ENCODE results near the gene CPA5. TPM values are rescaled to one million over a fixed set of nuclear protein-coding genes. Genes with fewer than 3 reads are reported as not detected.

The CPA5 gene
- polyA plus RNA-seq, 1 of the 3 experiments (the other 2 are of a cell fraction), result 1.3 TPM

- TF ChIP-seq FOXM1 (IDR thresholded peaks at IDR 0.05; ENCODE audit: low read depth) (no peak), MXI1 (IDR thresholded peaks at IDR 0.05; ENCODE audit: low read depth, low read length) (no peak), EZH2phosphoT487 (IDR thresholded peaks at IDR 0.05; ENCODE audit: borderline replicate concordance, low read depth) (no peak), NFIC (IDR thresholded peaks at IDR 0.05; ENCODE audit: borderline replicate concordance) (no peak), RFX5 (IDR thresholded peaks at IDR 0.05; ENCODE audit: low read length) (no peak), GATA2 (CRISPR knock-in tag; IDR thresholded peaks at IDR 0.05) (no peak), FOXJ3 (CRISPR knock-in tag; IDR thresholded peaks at IDR 0.05) (no peak), TCF12 (IDR thresholded peaks at IDR 0.05) (no peak)
Observed at GRCh38 chr7:130390486-130390885, 45.9 kb downstream of the CPA5 start (continued).

- ChIA-PET CTCF (interaction anchor here (0.9 to 1.4 kb wide), 3 partner anchors 9 to 28 kb away, joined by 3 to 5 read pairs (median 3); no protein-coding TSS in a partner anchor), POLR2A (no interaction called here)
- H3F3A ChIP-seq (replicated peaks; ENCODE audit: insufficient read depth), result no peaks in the 10 kb centered on the region
- H3K79me2 ChIP-seq (ENCODE audit: insufficient read depth), result no peaks in the 10 kb centered on the region
- no peaks in the 10 kb centered on the region for H3K9me3 ChIP-seq
- no peak overlapping the region for H3K9ac ChIP-seq
- H2AFZ ChIP-seq (ENCODE audit: low read depth), result no peak overlapping the region
- H3K36me3 ChIP-seq (replicated peaks in 1 of 2; ENCODE audit: control insufficient read depth in 1 of 2, insufficient read depth in 2 of 2, low read length in 1 of 2), result peaks cover 2 to 5% of the 10 kb centered on the region in 2 experiments
- TF ChIP-seq FOSL2 (IDR thresholded peaks at IDR 0.05; ENCODE audit: borderline replicate concordance, low read depth), result peak; percentile 24; the same call in 1 of the 2 replicates
- TF ChIP-seq RCOR1 (IDR thresholded peaks at IDR 0.05; ENCODE audit: low read length), result no peak
- peak; percentile 45 for TF ChIP-seq TCF12 (IDR thresholded peaks at IDR 0.05)
- TF ChIP-seq RAD21 (IDR thresholded peaks at IDR 0.05; ENCODE audit: low read length), result no peak
- TF ChIP-seq NFIC (IDR thresholded peaks at IDR 0.05; ENCODE audit: borderline replicate concordance), result peak; percentile 61
- peak; percentile 62 for TF ChIP-seq JUND (IDR thresholded peaks at IDR 0.05)
- peak; percentile 37; the same call in 1 of the 2 replicates for TF ChIP-seq PBX3 (IDR thresholded peaks at IDR 0.05)
- H3K4me3 ChIP-seq (ENCODE audit: low read depth in 2 of 2, low read length in 1 of 2), result no peak overlapping the region
- no peaks in the 10 kb centered on the region for H4K20me1 ChIP-seq (ENCODE audit: insufficient read depth)
- no peaks in the 10 kb centered on the region for H3K9me2 ChIP-seq
- no peaks in the 10 kb centered on the region for H3K27me3 ChIP-seq (ENCODE audit: insufficient read depth)
- DNase-seq, result no peak
- WGBS (ENCODE audit: low lambda C conversion rate), result 93% methylated on average over 5 of the region's 5 CpGs
- peaks cover 0 to 18% of the 10 kb centered on the region in 2 experiments; a peak in 2 of 4 replicates for H3K4me1 ChIP-seq (ENCODE audit: control insufficient read depth in 1 of 2, insufficient read depth in 2 of 2, low read depth in 1 of 2, low read length in 1 of 2)
- H3K27ac ChIP-seq (ENCODE audit: low read depth in 2 of 2, low read length in 1 of 2), result no peak overlapping the region
- no peak overlapping the region for H3K4me2 ChIP-seq
Observed at GRCh38 chr7:130393101-130393561, 48.5 kb downstream of the CPA5 start.

- H3K9me3 ChIP-seq, result no peaks in the 10 kb centered on the region
- H3K4me2 ChIP-seq, result no peak overlapping the region
- H4K20me1 ChIP-seq (ENCODE audit: insufficient read depth), result no peaks in the 10 kb centered on the region
- H3K9me2 ChIP-seq, result no peaks in the 10 kb centered on the region
- ChIA-PET POLR2A (no interaction called here), CTCF (no interaction called here)
- no peak for DNase-seq
- H3K9ac ChIP-seq, result no peak overlapping the region
- no peaks in the 10 kb centered on the region for H3K27me3 ChIP-seq (ENCODE audit: insufficient read depth)
- 94% methylated on average over 10 of the region's 10 CpGs for WGBS (ENCODE audit: low lambda C conversion rate)
- H3K79me2 ChIP-seq (ENCODE audit: insufficient read depth), result no peaks in the 10 kb centered on the region
- no peaks in the 10 kb centered on the region for H3F3A ChIP-seq (replicated peaks; ENCODE audit: insufficient read depth)
- peaks cover 5 to 6% of the 10 kb centered on the region in 2 experiments for H3K36me3 ChIP-seq (replicated peaks in 1 of 2; ENCODE audit: control insufficient read depth in 1 of 2, insufficient read depth in 2 of 2, low read length in 1 of 2)
- H3K27ac ChIP-seq (ENCODE audit: low read depth in 2 of 2, low read length in 1 of 2), result no peak overlapping the region
- no peak overlapping the region for H3K4me3 ChIP-seq (ENCODE audit: low read depth in 2 of 2, low read length in 1 of 2)
- peaks cover 0 to 20% of the 10 kb centered on the region in 2 experiments; a peak in 2 of 4 replicates for H3K4me1 ChIP-seq (ENCODE audit: control insufficient read depth in 1 of 2, insufficient read depth in 2 of 2, low read depth in 1 of 2, low read length in 1 of 2)
- H2AFZ ChIP-seq (ENCODE audit: low read depth), result no peak overlapping the region
- TF ChIP-seq MAX (IDR thresholded peaks at IDR 0.05; ENCODE audit: low read depth) (no peak), ZBTB33 (IDR thresholded peaks at IDR 0.05; ENCODE audit: borderline replicate concordance, low read depth) (no peak), MEF2A (IDR thresholded peaks at IDR 0.05; ENCODE audit: borderline replicate concordance, low read depth) (no peak), SIN3A (IDR thresholded peaks at IDR 0.05; ENCODE audit: borderline replicate concordance, low read depth, low read length) (no peak), IRF3 (IDR thresholded peaks at IDR 0.05; ENCODE audit: low read depth, low read length) (no peak), TEAD4 (IDR thresholded peaks at IDR 0.05; ENCODE audit: borderline replicate concordance, insufficient read depth) (no peak), FOXM1 (IDR thresholded peaks at IDR 0.05; ENCODE audit: low read depth) (no peak), PBX3 (IDR thresholded peaks at IDR 0.05) (no peak), RFX5 (IDR thresholded peaks at IDR 0.05; ENCODE audit: low read length) (no peak), TCF12 (IDR thresholded peaks at IDR 0.05) (no peak), NFIC (IDR thresholded peaks at IDR 0.05; ENCODE audit: borderline replicate concordance) (no peak)
Observed at GRCh38 chr7:130393841-130394411, 49.3 kb downstream of the CPA5 start.

Measured in SK-N-SH (cell line).